Subcutaneous adipose tissue (tissue), 4 donors: Measurements from ENCODE around the gene DLGAP4. TPM values are rescaled to one million over a fixed set of nuclear protein-coding genes. Genes with fewer than 3 reads are reported as not detected.

Experiments used
- total RNA-seq, 4 donors: library from RNA; depleted of rRNA; stranded (reverse); fragments of >200 nt; gene quantifications; one replicate each; pipeline ENCODE4 v1.1.0, GENCODE V29; 2016
- TF ChIP-seq, protein P1 (sequence below): fragments of 450-650 bp; IDR thresholded peaks from one replicate; pipeline ENCODE4 v1.5.1; 2016; ENCODE audit warnings: low read depth, mild to moderate bottlenecking, control low read depth, antibody characterized with exemption, moderate library complexity

Gene DLGAP4
- total RNA-seq, 4 donors from 2014 or later: 25.8 to 47.4 (median 38.9) TPM

DNA sequence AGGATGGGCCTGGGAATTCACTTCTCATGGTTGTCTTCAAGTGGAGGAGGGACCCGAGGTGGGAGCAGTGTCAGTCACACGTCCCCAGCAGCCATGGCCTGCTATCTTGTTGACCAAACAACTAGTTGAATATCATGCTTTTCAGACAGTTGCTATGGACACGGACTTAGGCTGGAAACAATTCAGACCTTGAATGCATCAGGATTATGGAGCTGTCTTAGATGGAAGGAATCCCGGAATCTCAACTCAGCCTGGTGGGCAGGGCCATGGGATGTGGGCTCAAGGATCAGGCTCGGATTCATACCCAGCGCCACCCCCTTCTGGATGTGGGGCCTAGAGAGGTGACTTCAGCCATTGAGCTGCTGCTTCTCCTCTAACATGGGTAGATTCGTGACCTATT lies 112.6 kb downstream of the DLGAP4 start:
- TF ChIP-seq, protein P1, sequence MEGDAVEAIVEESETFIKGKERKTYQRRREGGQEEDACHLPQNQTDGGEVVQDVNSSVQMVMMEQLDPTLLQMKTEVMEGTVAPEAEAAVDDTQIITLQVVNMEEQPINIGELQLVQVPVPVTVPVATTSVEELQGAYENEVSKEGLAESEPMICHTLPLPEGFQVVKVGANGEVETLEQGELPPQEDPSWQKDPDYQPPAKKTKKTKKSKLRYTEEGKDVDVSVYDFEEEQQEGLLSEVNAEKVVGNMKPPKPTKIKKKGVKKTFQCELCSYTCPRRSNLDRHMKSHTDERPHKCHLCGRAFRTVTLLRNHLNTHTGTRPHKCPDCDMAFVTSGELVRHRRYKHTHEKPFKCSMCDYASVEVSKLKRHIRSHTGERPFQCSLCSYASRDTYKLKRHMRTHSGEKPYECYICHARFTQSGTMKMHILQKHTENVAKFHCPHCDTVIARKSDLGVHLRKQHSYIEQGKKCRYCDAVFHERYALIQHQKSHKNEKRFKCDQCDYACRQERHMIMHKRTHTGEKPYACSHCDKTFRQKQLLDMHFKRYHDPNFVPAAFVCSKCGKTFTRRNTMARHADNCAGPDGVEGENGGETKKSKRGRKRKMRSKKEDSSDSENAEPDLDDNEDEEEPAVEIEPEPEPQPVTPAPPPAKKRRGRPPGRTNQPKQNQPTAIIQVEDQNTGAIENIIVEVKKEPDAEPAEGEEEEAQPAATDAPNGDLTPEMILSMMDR: no peak

DNA sequence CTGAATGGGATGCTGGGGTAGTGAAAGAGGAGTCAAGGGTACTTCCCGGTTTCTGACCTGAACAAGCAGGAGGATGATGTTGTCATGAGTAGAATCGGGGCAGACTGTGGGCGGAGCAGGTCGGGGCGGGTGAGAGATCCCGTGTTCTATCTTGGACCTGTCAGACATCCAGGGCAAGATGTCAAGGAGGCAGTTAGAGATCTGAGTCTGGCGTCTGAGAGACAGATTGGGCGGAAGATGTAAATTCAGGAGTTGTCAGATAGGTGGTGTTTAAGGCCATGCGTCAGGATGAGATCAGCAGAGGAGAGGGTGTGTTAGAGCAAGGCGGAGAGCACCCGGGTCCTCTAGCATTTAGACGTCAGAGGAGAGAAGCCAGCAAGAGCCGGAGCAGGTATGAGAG lies 115.5 kb downstream of the DLGAP4 start:
- TF ChIP-seq, protein P1: no peak

DNA sequence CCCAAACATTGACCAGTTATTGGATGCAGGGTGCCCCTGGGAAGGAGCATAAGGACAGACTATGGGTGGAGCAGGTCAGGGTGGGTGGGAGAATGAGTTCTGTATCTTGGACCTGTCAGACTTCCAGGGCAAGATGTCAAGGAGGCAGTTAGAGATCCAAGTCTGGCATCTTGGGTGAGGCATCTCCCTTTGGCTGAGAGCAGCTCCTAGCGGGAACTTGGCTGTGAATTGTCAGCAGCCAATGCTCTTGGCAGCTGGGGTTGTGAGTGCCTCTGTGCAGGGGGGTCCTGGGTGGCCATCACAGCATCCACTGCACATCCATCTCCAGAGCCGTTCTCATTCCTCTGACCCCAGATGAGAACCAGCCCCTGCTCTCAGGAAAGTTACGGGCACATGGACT lies 118.2 kb downstream of the DLGAP4 start:
- TF ChIP-seq, protein P1: no peak

DNA sequence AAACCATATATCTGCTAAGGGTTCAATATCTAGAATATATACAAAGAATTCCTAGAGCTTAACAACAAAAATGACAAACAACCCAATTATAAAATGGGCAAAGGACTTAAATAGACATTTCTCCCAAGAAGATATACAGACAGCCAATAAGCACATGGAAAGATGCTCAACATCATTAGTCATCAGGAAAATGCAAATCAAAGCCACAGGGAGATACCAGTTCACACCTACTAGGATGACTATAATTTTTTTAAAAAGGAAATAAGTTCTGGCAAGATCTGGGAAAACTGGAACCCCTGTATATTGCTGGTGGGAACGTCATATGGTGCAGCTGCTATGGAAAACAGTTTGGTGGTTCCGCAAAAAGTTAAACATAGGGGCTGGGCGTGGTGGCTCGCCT lies 119.0 kb downstream of the DLGAP4 start:
- TF ChIP-seq, protein P1: no peak

DNA sequence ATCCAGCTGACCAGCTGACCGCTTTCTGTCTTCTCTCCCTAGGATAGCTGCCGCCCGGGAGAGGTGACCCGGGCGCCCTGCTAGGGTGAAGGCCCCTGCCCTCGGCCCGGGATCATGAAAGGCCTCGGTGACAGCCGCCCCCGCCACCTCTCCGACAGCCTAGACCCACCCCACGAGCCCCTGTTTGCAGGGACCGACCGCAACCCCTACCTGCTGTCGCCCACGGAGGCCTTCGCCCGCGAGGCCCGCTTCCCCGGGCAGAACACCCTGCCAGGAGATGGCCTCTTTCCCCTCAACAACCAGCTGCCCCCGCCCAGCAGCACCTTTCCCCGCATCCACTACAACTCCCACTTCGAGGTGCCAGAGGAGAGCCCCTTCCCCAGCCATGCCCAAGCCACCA lies 125.5 kb downstream of the DLGAP4 start:
- TF ChIP-seq, protein P1: no peak

DNA sequence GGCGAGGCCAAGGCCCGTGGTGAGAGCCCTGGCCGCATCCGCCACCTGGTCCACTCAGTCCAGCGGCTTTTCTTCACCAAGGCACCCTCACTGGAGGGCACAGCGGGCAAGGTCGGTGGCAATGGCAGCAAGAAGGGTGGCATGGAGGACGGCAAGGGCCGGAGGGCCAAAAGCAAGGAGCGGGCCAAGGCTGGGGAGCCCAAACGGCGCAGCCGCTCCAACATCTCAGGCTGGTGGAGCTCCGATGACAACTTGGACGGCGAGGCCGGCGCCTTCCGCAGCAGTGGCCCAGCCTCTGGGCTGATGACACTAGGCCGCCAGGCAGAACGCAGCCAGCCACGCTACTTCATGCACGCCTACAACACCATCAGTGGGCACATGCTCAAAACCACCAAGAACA lies 126.0 kb downstream of the DLGAP4 start:
- TF ChIP-seq, protein P1: no peak

DNA sequence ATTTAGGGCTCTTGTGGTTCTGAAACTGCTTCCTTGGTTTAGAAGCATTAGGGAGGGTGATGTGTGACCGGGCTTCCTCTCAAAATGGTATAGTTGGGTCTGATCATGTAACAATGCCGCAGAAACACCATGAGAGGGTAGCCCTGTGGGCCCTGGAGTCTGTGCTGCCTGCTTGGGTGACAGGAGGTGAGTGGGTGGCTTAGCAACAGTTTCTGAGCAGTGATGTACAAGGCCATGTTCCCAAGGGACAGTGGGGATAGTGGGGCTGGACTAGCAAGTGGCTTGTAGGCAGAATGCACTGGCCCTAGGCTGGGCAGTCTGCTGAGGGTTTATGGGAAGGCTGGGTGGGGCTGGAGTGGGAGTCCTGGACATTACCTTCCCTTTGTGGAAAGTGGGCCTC lies 128.2 kb downstream of the DLGAP4 start:
- TF ChIP-seq, protein P1: no peak
